NCI-H2171 treated with DMSO at 0.1 percent for 48 hours (cell line): ENCODE data around the gene MAP2K3.

Experiments used
- DNase-seq: peaks from one replicate; lab custom pipeline; 2025; lab: John Stamatoyannopoulos, UW

MAP2K3 gene

GRCh38 chr17:21351366-21352065, 67.0 kb downstream of the MAP2K3 start:
- no peak for DNase-seq

- DNase-seq, result no peak
Measured at GRCh38 chr17:21352221-21352980, 67.9 kb downstream of the MAP2K3 start.

GRCh38 chr17:21352981-21353265, 68.4 kb downstream of the MAP2K3 start:
- DNase-seq, result no peak

GRCh38 chr17:21353326-21354010, 69.0 kb downstream of the MAP2K3 start:
- DNase-seq, result no peak

GRCh38 chr17:21354796-21355385, 70.4 kb downstream of the MAP2K3 start:
- DNase-seq, result no peak

GRCh38 chr17:21355586-21355985, 71.1 kb downstream of the MAP2K3 start:
- no peak for DNase-seq

- no peak for DNase-seq
Measured at GRCh38 chr17:21356537-21357127, 72.1 kb downstream of the MAP2K3 start.

GRCh38 chr17:21357281-21357680, 72.8 kb downstream of the MAP2K3 start:
- no peak for DNase-seq

GRCh38 chr17:21357696-21358656, 73.5 kb downstream of the MAP2K3 start:
- DNase-seq, result no peak

- DNase-seq, result no peak
Measured at GRCh38 chr17:21358682-21359482, 74.4 kb downstream of the MAP2K3 start.

GRCh38 chr17:21359483-21359840, 75.0 kb downstream of the MAP2K3 start:
- no peak for DNase-seq

- no peak for DNase-seq
Measured at GRCh38 chr17:21360048-21360447, 75.5 kb downstream of the MAP2K3 start.

- DNase-seq, result no peak
Measured at GRCh38 chr17:21361020-21361809, 76.7 kb downstream of the MAP2K3 start.

GRCh38 chr17:21362331-21362931, 77.9 kb downstream of the MAP2K3 start:
- DNase-seq, result no peak

- no peak for DNase-seq
Measured at GRCh38 chr17:21363776-21364642, 79.5 kb downstream of the MAP2K3 start.
